Gastroesophageal sphincter (tissue), 4 donors: Measurements from ENCODE around the gene PLEKHN1. TPM values are rescaled to one million over a fixed set of nuclear protein-coding genes. Genes with fewer than 3 reads are reported as not detected.
"Not testable (repeated sequence)": the region's sequence is repeated elsewhere in the genome, so short reads cannot be mapped to it uniquely, and the experiment has no call there.

Experiments used
- ATAC-seq: fragments of 150-250 bp; one replicate; pipeline ENCODE4 v1.9.1; 2016; ENCODE audit warnings: mild to moderate bottlenecking, moderate library complexity
- H3K27ac ChIP-seq, 4 donors: fragments of 200-600 bp; sonication (generic) in 3 of 4; 1 replicate in 3 of 4; 2 replicates in 1 of 4; pipeline ENCODE4 v1.5.1; 2016 to 2019
- H3K27me3 ChIP-seq: fragments of 200-600 bp; sonication (generic); one replicate; pipeline ENCODE4 v1.5.1; 2019
- H3K36me3 ChIP-seq, 2 donors: fragments of 200-600 bp; sonication (generic); one replicate each; pipeline ENCODE4 v1.5.1; 2019; ENCODE audit warnings: control low read depth in 1 of 2
- H3K4me1 ChIP-seq, 3 donors: fragments of 200-600 bp; sonication (generic); 1 replicate in 2 of 3; 2 replicates in 1 of 3; pipeline ENCODE4 v1.5.1; 2016 to 2019; ENCODE audit warnings: control low read depth in 2 of 3
- H3K4me3 ChIP-seq, 2 donors: fragments of 200-600 bp; sonication (generic); one replicate each; pipeline ENCODE4 v1.5.1; 2019; ENCODE audit warnings: mild to moderate bottlenecking in 1 of 2, moderate library complexity in 1 of 2
- H3K9me3 ChIP-seq, 3 donors: fragments of 200-600 bp; sonication (generic); one replicate each; pipeline ENCODE4 v1.5.1; 2017 to 2019; ENCODE audit warnings: control low read depth in 2 of 3
- CTCF ChIP-seq, 4 experiments: fragments of 200-600 bp in 2 of 4; fragments of 450-650 bp in 2 of 4; sonication (generic) in 1 of 4; IDR thresholded peaks; one replicate each; pipeline ENCODE4 v1.5.1; 2017 to 2019; ENCODE audit warnings: antibody characterized with exemption in 4 of 4, mild to moderate bottlenecking in 2 of 4, moderate library complexity in 2 of 4
- EP300 ChIP-seq: sonication (generic); formaldehyde crosslinking; IDR thresholded peaks from one replicate; pipeline ENCODE4 v1.6.1; 2017; ENCODE audit warnings: antibody characterized with exemption, mild to moderate bottlenecking
- POLR2A ChIP-seq, 2 donors: fragments of 450-650 bp; IDR thresholded peaks; one replicate each; pipeline ENCODE4 v1.6.1; 2017; ENCODE audit warnings: antibody characterized with exemption in 2 of 2, mild to moderate bottlenecking in 2 of 2, moderate library complexity in 1 of 2
- POLR2AphosphoS5 ChIP-seq: sonication (generic); formaldehyde crosslinking; IDR thresholded peaks from one replicate; pipeline ENCODE4 v1.6.1; 2017; ENCODE audit warnings: antibody characterized with exemption
- WGBS, 2 donors: methylation state at CpG; one replicate each; pipeline ENCODE4 v1.1.5; 2018; ENCODE audit warnings: low coverage in 1 of 2; 5-methylcytosine and 5-hydroxymethylcytosine counted together
- total RNA-seq, 4 donors: library from RNA; depleted of rRNA; stranded (reverse); fragments of >200 nt; gene quantifications; one replicate each; pipeline ENCODE4 v1.1.0, GENCODE V29; 2016

Gene PLEKHN1
- total RNA-seq, 4 donors from 2014 or later, result 0.62 to 2.3 TPM; not detected in 2

GRCh38 chr1:945688-946556 is 20.4 kb upstream of the PLEKHN1 start:
- Histone ChIP-seq H3K9me3 (no peaks in the 10 kb centered on the region), H3K4me1 (peaks cover 0 to 43% (median 32%) of the 10 kb centered on the region in 3 donors), H3K36me3 (peaks cover 0 to 68% of the 10 kb centered on the region in 2 donors), H3K27ac (peak overlapping the region in 1 of 4 donors; percentile 67), H3K4me3 (no peak overlapping the region), H3K27me3 (peaks cover 30% of the 10 kb centered on the region)
- 95 to 100% methylated on average over 1 to 13 of the region's 29 CpGs for WGBS, 2 donors
- ATAC-seq, result no peak
- no peak for TF ChIP-seq EP300
- no peak for TF ChIP-seq POLR2AphosphoS5
- TF ChIP-seq CTCF (IDR thresholded peaks at IDR 0.05), result no peak
- no peak for TF ChIP-seq POLR2A (IDR thresholded peaks at IDR 0.05)

- not testable (repeated sequence) for ATAC-seq, H3K4me3 ChIP-seq, H3K27ac ChIP-seq, H3K9me3 ChIP-seq
- Histone ChIP-seq H3K4me1 (peaks cover 0 to 34% (median 23%) of the 10 kb centered on the region in 3 donors), H3K27me3 (peaks cover 21% of the 10 kb centered on the region), H3K36me3 (peaks cover 0 to 77% of the 10 kb centered on the region in 2 donors)
- 85 to 98% methylated on average over 7 to 11 of the region's 13 CpGs for WGBS, 2 donors
Observed at GRCh38 chr1:946811-947210, 19.5 kb upstream of the PLEKHN1 start.

- Histone ChIP-seq H3K27me3 (peaks cover 9% of the 10 kb centered on the region), H3K27ac (no peak overlapping the region), H3K4me3 (no peak overlapping the region), H3K9me3 (no peaks in the 10 kb centered on the region), H3K4me1 (peaks cover 0 to 23% (median 12%) of the 10 kb centered on the region in 3 donors), H3K36me3 (peaks cover 0 to 88% of the 10 kb centered on the region in 2 donors)
- no peak for ATAC-seq
- WGBS, 2 donors, result no CpG with 5 or more reads among the region's 15 CpGs
- TF ChIP-seq POLR2A (IDR thresholded peaks at IDR 0.05) (no peak), POLR2AphosphoS5 (no peak), CTCF (IDR thresholded peaks at IDR 0.05) (no peak), EP300 (no peak)
Observed at GRCh38 chr1:947958-948357, 18.3 kb upstream of the PLEKHN1 start.

- Histone ChIP-seq H3K27me3 (no peaks in the 10 kb centered on the region), H3K36me3 (peaks cover 0 to 100% of the 10 kb centered on the region in 2 donors), H3K4me3 (no peak overlapping the region), H3K9me3 (no peaks in the 10 kb centered on the region), H3K4me1 (peaks cover 0 to 2% (median 0%) of the 10 kb centered on the region in 3 donors), H3K27ac (no peak overlapping the region)
- TF ChIP-seq POLR2A (IDR thresholded peaks at IDR 0.05) (no peak), EP300 (no peak), POLR2AphosphoS5 (no peak), CTCF (IDR thresholded peaks at IDR 0.05) (no peak)
- WGBS, 2 donors, result 80 to 92% methylated on average over 2 to 3 of the region's 9 CpGs
- ATAC-seq, result no peak
Observed at GRCh38 chr1:950268-950667, 16.0 kb upstream of the PLEKHN1 start.

GRCh38 chr1:950881-951280 is 15.4 kb upstream of the PLEKHN1 start:
- H3K4me1 ChIP-seq, result no peaks in the 10 kb centered on the region
- H3K4me3 ChIP-seq, result no peak overlapping the region
- no CpG with 5 or more reads among the region's 23 CpGs for WGBS, 2 donors
- H3K27me3 ChIP-seq, result no peaks in the 10 kb centered on the region
- ATAC-seq, result no peak
- peaks cover 0 to 100% of the 10 kb centered on the region in 2 donors for H3K36me3 ChIP-seq
- TF ChIP-seq CTCF (IDR thresholded peaks at IDR 0.05) (no peak), POLR2AphosphoS5 (no peak), EP300 (no peak), POLR2A (IDR thresholded peaks at IDR 0.05) (no peak)
- no peaks in the 10 kb centered on the region for H3K9me3 ChIP-seq
- no peak overlapping the region for H3K27ac ChIP-seq
